Stomach smooth muscle (tissue), 2 donors: ENCODE results near the gene ZDHHC16.
"Not testable (repeated sequence)": the region's sequence is repeated elsewhere in the genome, so short reads cannot be mapped to it uniquely, and the experiment has no call there.

Experiments
- H3K27ac ChIP-seq: one replicate; pipeline ENCODE4 v1.7.0; 2013; ENCODE audit warnings: mild to moderate bottlenecking, low read length, inconsistent platforms
- H3K27me3 ChIP-seq, 2 donors: one replicate each; pipeline ENCODE4 v1.7.0; 2013; ENCODE audit warnings: low read length in 2 of 2; ENCODE audit not compliant: insufficient read depth in 2 of 2, control insufficient read depth in 1 of 2
- H3K36me3 ChIP-seq, 2 donors: one replicate each; pipeline ENCODE4 v1.7.0; 2013; ENCODE audit warnings: low read length in 2 of 2; ENCODE audit not compliant: control insufficient read depth in 2 of 2, insufficient read depth in 2 of 2
- H3K4me1 ChIP-seq: one replicate; pipeline ENCODE4 v1.7.0; 2013; ENCODE audit warnings: low read length; ENCODE audit not compliant: control insufficient read depth, insufficient read depth
- H3K4me3 ChIP-seq, 2 donors: one replicate each; pipeline ENCODE4 v1.7.0; 2013; ENCODE audit warnings: low read length in 2 of 2
- H3K9ac ChIP-seq, 2 donors: one replicate each; pipeline ENCODE4 v1.7.0; 2013; ENCODE audit warnings: low read length in 2 of 2, mild to moderate bottlenecking in 1 of 2
- H3K9me3 ChIP-seq, 2 donors: one replicate each; pipeline ENCODE4 v1.7.0; 2013; ENCODE audit warnings: low read length in 2 of 2; ENCODE audit not compliant: control insufficient read depth in 2 of 2
- donor health status: healthy.
- donor health status: Pancreatic carcinoma.

Gene ZDHHC16

DNA sequence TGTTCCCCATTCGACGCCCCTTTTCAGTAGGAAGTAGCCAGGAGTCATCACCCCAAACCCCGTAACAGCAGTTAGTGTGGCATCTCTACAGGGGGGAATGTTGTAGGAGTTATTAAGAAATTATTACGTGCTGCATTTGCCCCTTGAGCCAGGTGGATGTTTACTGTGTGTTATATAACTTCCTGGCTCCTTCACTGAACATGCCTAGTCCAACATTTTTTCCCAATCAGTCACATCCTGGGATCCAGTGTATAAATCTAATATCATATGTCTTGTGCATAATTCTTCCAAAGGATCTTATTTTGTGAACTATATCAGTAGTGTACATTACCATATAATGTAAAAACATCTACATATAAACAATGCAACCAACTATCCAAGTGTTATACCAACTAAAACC, 33.4 kb downstream of the ZDHHC16 start:
- H3K4me3 ChIP-seq, H3K4me1 ChIP-seq, H3K27ac ChIP-seq, H3K9ac ChIP-seq, H3K27me3 ChIP-seq, H3K9me3 ChIP-seq: not testable (repeated sequence)
- peaks cover 51 to 58% of the 10 kb centered on the region in 2 donors for H3K36me3 ChIP-seq

DNA sequence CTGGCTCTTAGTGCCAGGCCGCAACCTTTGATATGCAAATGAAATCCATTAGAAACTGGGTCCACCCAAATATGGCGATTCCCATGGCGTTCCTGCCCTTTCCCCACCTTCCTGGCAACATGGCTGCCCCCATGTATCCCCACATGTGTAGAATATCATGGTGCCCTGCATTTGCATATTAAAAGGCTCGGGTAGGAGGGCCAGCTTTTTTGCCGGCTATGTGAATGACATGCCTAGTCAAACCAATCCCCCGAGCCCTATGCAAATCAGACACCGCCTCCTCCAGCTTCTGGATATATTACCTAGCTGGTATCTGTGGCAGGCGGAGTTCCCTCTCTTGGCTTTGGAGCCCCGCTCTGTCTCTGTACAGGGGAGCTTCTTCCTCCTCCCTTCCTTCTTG, 34.0 kb downstream of the ZDHHC16 start:
- H3K27me3 ChIP-seq = no peaks in the 10 kb centered on the region
- no peak overlapping the region for H3K27ac ChIP-seq

DNA sequence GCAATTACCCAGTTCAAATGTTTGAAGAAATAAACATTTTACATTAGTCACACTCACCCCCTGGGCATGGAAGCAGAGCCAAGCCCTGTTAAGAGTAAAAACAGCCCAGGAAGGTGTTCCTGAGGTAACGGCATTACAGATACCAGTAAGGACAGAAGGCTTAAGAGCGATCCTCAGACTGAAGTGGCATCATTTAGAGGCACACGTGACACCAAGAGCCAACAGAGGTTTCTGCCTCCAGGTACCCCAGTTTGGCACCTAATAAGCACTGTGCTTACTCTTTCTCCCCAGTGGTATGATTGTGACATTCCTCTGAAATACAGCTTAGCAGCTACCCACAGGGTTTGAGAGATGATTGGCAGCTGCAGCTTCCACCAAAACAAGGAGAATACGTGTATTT, 35.1 kb downstream of the ZDHHC16 start:
- no peaks in the 10 kb centered on the region for H3K27me3 ChIP-seq
- no peak overlapping the region for H3K4me3 ChIP-seq
- peaks cover 7% of the 10 kb centered on the region for H3K4me1 ChIP-seq
- H3K9ac ChIP-seq = no peak overlapping the region
- no peaks in the 10 kb centered on the region for H3K9me3 ChIP-seq
- no peak overlapping the region for H3K27ac ChIP-seq
- peaks cover 39 to 49% of the 10 kb centered on the region in 2 donors for H3K36me3 ChIP-seq

More for the DNA sequence above, 34.0 kb downstream of the ZDHHC16 start:
- Histone ChIP-seq H3K36me3 (peaks cover 46 to 53% of the 10 kb centered on the region in 2 donors), H3K9ac (no peak overlapping the region), H3K4me1 (peaks cover 7% of the 10 kb centered on the region), H3K9me3 (no peaks in the 10 kb centered on the region), H3K4me3 (no peak overlapping the region)

DNA sequence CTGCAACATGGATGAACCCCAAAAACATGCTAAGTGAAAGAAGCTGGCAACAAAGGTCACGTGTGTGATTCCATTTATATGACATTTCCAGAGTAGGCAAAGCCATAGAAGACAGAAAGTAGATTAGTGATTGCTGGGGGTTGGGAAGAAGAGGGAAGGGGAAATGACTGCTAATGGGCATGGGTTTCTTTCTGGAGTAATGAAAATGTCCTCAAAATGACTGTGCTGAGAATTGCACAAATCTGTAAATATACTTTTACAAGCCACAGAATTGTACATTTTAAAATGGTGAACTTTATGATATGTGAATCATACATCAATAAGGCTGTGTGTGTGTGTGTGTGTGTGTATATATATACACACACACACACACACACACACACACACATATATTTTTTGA, 36.4 kb downstream of the ZDHHC16 start:
- Histone ChIP-seq H3K36me3 (peaks cover 27 to 39% of the 10 kb centered on the region in 2 donors), H3K9ac (no peak overlapping the region), H3K27ac (no peak overlapping the region), H3K9me3 (no peaks in the 10 kb centered on the region), H3K27me3 (no peaks in the 10 kb centered on the region), H3K4me1 (peaks cover 7% of the 10 kb centered on the region), H3K4me3 (no peak overlapping the region)

DNA sequence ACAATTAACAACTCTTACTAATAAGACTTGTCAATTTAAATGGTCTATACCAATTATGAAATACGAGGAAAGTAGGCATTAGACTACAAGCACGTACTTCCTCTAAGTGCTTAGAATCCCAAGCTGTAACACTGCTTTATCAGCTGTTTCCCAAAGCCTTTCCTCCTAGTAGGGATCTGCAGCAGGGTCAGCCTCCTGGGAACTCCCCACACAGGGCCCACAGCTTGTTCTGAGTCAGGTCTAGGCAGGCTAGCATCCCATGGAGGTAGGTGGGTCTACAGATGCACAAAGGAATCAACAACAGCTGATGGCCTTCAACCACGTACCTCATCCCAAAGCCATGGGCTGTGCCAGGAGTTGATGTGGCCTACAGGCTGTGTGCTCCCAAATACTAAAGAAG, 37.5 kb downstream of the ZDHHC16 start:
- H3K27ac ChIP-seq = peak overlapping the region; percentile 6
- peaks cover 16 to 29% of the 10 kb centered on the region in 2 donors for H3K36me3 ChIP-seq
- peaks cover 7% of the 10 kb centered on the region for H3K4me1 ChIP-seq
- H3K9me3 ChIP-seq = no peaks in the 10 kb centered on the region
- H3K9ac ChIP-seq = no peak overlapping the region
- H3K4me3 ChIP-seq = no peak overlapping the region
- no peaks in the 10 kb centered on the region for H3K27me3 ChIP-seq

DNA sequence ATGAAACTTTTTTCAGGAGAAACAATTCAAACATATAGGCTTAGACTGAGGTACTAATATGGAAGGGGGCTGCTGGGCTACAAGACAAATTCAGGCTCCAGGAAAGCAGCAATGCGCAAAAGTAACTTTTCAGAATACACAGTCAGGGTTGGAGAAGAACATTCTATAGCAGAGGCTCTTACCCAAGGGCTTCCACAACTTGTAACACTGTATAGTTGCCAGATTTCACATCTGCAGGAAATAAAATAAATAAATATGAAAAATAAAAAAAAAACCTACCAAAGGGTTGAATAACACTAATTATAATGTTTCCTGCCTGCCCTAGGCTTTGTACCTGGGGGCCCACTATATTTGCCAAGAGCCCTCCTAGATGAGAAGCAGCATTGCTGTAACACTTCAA, 37.9 kb downstream of the ZDHHC16 start:
- Histone ChIP-seq H3K27ac (peak overlapping the region; percentile 6), H3K9me3 (no peaks in the 10 kb centered on the region), H3K36me3 (peaks cover 13 to 27% of the 10 kb centered on the region in 2 donors), H3K27me3 (no peaks in the 10 kb centered on the region), H3K4me1 (peaks cover 7% of the 10 kb centered on the region), H3K9ac (no peak overlapping the region), H3K4me3 (no peak overlapping the region)

DNA sequence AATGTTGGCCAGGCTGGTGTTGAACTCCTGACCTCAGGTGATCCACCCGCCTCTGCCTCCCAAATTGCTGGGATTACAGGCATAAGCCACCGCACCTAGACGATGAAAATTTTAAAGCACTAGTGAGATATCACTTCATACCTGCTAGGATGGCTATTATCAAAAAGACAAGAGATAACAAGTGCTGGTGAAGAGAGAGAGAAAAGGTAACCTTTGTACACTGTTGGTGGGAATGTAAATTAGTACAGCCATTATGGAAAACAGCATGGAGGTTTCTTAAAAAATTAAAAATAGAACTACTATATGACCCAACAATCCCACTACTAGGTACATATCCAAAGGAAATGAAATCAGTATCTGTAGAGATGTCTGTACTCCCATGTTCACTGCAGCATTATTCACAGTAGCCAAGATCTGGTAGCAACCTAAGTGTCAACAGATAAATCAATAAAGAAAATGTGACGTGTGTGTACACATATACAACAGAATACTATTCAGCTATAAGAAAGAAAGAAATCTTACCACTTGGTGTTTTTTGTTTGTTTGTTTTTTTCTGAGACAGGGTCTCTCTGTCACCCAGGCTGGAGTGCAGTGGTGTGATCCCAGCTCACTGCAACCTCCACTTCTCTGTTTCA, 39.8 kb downstream of the ZDHHC16 start:
- H3K9ac ChIP-seq = no peak overlapping the region
- H3K4me1 ChIP-seq = peaks cover 10% of the 10 kb centered on the region

DNA sequence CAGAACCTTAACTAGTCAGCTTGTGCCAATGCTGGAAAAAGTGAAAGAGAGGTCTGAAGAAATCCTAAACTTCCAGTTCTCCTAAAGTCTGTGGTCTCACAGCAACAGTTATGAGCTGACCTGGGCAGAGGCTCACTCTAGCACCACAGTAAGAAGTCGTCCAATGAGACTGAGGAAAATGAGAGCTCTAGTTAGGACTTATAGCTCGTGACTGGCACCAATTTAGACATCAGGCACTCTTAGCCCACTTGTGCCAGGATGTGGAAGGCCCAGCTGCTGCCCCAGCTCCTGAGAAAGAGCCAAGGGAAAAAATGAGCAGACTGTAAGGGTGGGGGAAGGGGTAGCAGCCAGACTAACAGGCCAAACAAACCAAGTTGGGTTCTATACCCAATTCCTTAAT, 44.6 kb downstream of the ZDHHC16 start:
- no peaks in the 10 kb centered on the region for H3K9me3 ChIP-seq
- H3K36me3 ChIP-seq = no peaks in the 10 kb centered on the region
- H3K9ac ChIP-seq = peak overlapping the region; percentile 7 to 29
- H3K4me3 ChIP-seq = peak overlapping the region in 1 of 2 donors; percentile 35
- H3K27me3 ChIP-seq = no peaks in the 10 kb centered on the region
- peak overlapping the region; percentile 64 for H3K27ac ChIP-seq
- peaks cover 18% of the 10 kb centered on the region for H3K4me1 ChIP-seq

More for the DNA sequence above, 39.8 kb downstream of the ZDHHC16 start:
- Histone ChIP-seq H3K27ac (no peak overlapping the region), H3K27me3 (no peaks in the 10 kb centered on the region), H3K36me3 (peaks cover 9 to 12% of the 10 kb centered on the region in 2 donors), H3K4me3 (no peak overlapping the region), H3K9me3 (no peaks in the 10 kb centered on the region)

DNA sequence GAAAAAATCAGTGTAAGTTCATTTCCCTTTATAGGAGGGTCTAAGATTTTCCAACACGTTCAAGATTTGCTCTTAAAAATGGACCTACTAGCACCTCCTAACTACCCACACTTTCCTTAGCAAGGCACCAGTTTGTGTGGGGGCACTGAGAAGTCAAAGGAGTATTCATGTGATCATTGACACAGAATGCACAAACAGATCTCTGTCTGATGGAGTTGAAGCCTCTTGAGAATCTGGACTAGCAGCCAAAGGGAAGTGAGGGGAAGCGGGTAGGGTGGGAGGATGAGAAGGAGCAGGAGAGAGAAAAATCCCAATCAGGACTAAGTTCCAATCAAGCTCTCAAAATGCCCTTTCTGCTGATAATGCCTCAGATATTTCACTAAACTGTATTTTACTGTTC, 48.2 kb downstream of the ZDHHC16 start:
- H3K4me3 ChIP-seq = no peak overlapping the region
- no peak overlapping the region for H3K9ac ChIP-seq
- H3K27me3 ChIP-seq = no peaks in the 10 kb centered on the region
- H3K9me3 ChIP-seq = no peaks in the 10 kb centered on the region
- H3K27ac ChIP-seq = no peak overlapping the region
- peaks cover 22% of the 10 kb centered on the region for H3K4me1 ChIP-seq
- no peaks in the 10 kb centered on the region for H3K36me3 ChIP-seq

DNA sequence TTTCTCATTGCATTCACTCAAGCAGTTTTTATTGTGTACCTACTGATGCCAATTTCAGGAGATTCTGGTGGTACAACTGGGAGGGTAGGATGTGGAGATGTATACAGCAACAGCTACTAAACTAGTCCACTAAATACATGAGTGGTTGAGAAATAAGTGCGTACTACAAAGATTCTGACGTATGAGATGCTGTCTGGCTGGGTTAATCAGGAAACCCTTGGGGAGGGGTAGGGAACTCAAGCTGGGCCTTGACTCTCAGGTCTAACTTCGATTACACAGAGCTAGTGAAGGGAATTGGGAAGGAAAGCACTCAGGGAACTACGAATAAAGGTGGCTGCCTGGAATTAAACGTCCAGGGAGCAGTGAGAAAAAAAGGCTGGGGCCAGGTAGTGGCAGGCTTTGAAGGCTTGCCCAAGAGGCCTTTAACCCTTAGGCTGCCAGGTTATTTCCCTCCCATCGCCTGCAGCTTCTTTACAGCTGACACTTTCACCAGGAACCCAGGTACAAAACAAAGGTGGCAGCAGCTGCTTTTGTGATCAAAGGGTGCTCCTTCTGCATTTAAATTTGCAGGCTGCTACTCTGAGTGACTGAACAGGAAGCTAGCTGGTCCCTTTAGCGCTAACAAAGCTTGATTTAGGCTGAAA, 49.0 kb downstream of the ZDHHC16 start:
- Histone ChIP-seq H3K27ac (no peak overlapping the region), H3K36me3 (no peaks in the 10 kb centered on the region), H3K4me1 (peaks cover 26% of the 10 kb centered on the region), H3K9me3 (no peaks in the 10 kb centered on the region), H3K27me3 (no peaks in the 10 kb centered on the region), H3K4me3 (peak overlapping the region in 1 of 2 donors; percentile 9), H3K9ac (no peak overlapping the region)

DNA sequence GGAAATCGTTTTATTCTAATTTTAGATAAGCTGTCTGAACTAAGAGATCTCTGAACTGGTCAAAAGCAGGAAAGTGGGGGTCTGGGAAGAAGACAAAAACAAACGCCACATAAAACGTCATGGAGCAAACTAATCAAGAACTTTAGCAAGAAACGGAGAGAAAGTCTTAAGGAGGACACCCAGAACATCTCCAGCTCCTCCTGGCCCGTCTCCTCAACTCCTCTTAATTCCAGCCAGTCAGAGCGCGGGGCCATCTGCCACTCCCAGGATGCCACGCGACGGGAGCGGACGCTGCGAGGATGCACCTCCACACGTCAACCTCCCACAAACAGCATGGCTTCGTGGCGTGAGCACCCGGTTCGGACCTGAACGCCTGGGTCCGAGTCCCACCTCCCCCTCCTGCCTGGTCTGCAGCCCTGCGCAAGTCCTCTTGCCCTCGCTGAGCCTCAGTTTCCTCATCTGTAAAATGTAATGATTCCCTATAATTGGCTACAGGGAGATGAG, 51.6 kb downstream of the ZDHHC16 start:
- H3K27ac ChIP-seq = peak overlapping the region; percentile 88
- no peaks in the 10 kb centered on the region for H3K27me3 ChIP-seq
- H3K9ac ChIP-seq = peak overlapping the region; percentile 90 to 91
- no peaks in the 10 kb centered on the region for H3K36me3 ChIP-seq
- peak overlapping the region; percentile 99 for H3K4me3 ChIP-seq
- no peaks in the 10 kb centered on the region for H3K9me3 ChIP-seq
- H3K4me1 ChIP-seq = peaks cover 23% of the 10 kb centered on the region
